H1 (cell line): ENCODE results near the gene OLFML2A. TPM values are rescaled to one million over a fixed set of nuclear protein-coding genes. Genes with fewer than 3 reads are reported as not detected.

Experiments
- CTCF ChIA-PET: fragments of 300-600 bp; sonication (Branson Sonifier 250); formaldehyde crosslinking; loops from one replicate; lab custom pipeline; 2021; ENCODE audit not compliant: partially characterized antibody; lab: Charles Lee
- POLR2A ChIA-PET: fragments of 300-600 bp; sonication (Branson Sonifier 250); formaldehyde crosslinking; loops from one replicate; lab custom pipeline; 2021; ENCODE audit warnings: inconsistent platforms; ENCODE audit not compliant: partially characterized antibody; lab: Charles Lee
- DNase-seq, 2 experiments: peaks; one replicate each; pipeline versions ENCODE4 v3.0.0 to v3.0.0-alpha.2; 2010 to 2022; ENCODE audit warnings: low spot score in 2 of 2, low read depth in 1 of 2, mixed read lengths in 1 of 2
- FAIRE-seq: peaks from 2 replicates; lab custom pipeline; 2011; peaks lifted over from hg19 to GRCh38; lab: Jason Lieb, UNC
- H2AFZ ChIP-seq: 2 replicates; pipeline ENCODE4 v1.8.1; 2012; ENCODE audit warnings: low read length, inconsistent platforms
- H2AK5ac ChIP-seq: 2 replicates; pipeline ENCODE4 v1.6.1; 2013; ENCODE audit warnings: low read depth, low read length
- H2BK120ac ChIP-seq: replicated peaks from 2 replicates; pipeline ENCODE3; 2013; ENCODE audit warnings: low read depth, low read length, inconsistent platforms
- H2BK12ac ChIP-seq: 2 replicates; pipeline ENCODE4 v1.6.1; 2013; ENCODE audit warnings: low read depth, low read length
- H2BK15ac ChIP-seq: 2 replicates; pipeline ENCODE4 v1.6.1; 2013; ENCODE audit warnings: low read length
- H2BK20ac ChIP-seq: 2 replicates; pipeline ENCODE4 v1.6.1; 2013; ENCODE audit warnings: low read length
- H2BK5ac ChIP-seq: 2 replicates; pipeline ENCODE4 v1.6.1; 2013; ENCODE audit warnings: low read depth, low read length
- H3K14ac ChIP-seq: 2 replicates; pipeline ENCODE4 v1.6.1; 2013; ENCODE audit warnings: inconsistent platforms; ENCODE audit not compliant: insufficient read length
- H3K18ac ChIP-seq: 2 replicates; pipeline ENCODE4 v1.6.1; 2013; ENCODE audit warnings: low read length; ENCODE audit errors: extremely low read depth
- H3K23ac ChIP-seq: 2 replicates; pipeline ENCODE4 v1.6.1; 2013; ENCODE audit warnings: inconsistent platforms; ENCODE audit not compliant: insufficient read length
- H3K23me2 ChIP-seq: 2 replicates; pipeline ENCODE4 v1.6.1; 2013; ENCODE audit warnings: low read depth, low read length
- H3K27ac ChIP-seq: 2 replicates; pipeline ENCODE4 v1.6.1; 2011; ENCODE audit warnings: low read depth, low read length, inconsistent platforms
- H3K27me3 ChIP-seq, 4 experiments: replicated peaks in 1 of 4; 1 replicate in 1 of 4; 2 replicates in 3 of 4; pipeline versions ENCODE4 v1.6.1 to v1.8.1; 2011 to 2013; ENCODE audit warnings: low read length in 3 of 4, mild to moderate bottlenecking in 3 of 4, inconsistent platforms in 2 of 4, mixed read lengths in 2 of 4, moderate library complexity in 1 of 4; ENCODE audit not compliant: control insufficient read depth in 3 of 4, insufficient read depth in 3 of 4; ENCODE audit errors: extremely low read depth in 1 of 4
- H3K36me3 ChIP-seq, 4 experiments: 2 replicates each; pipeline versions ENCODE4 v1.6.1 to v1.8.1; 2011 to 2013; ENCODE audit warnings: mild to moderate bottlenecking in 4 of 4, low read length in 3 of 4, moderate library complexity in 2 of 4, control low read depth in 1 of 4, inconsistent platforms in 1 of 4; ENCODE audit not compliant: insufficient read depth in 4 of 4, control insufficient read depth in 2 of 4
- H3K4ac ChIP-seq: replicated peaks from 2 replicates; pipeline ENCODE3; 2013; ENCODE audit warnings: low read length, low read depth, mixed read lengths, inconsistent platforms; ENCODE audit not compliant: insufficient read length
- H3K4me1 ChIP-seq, 4 experiments: replicated peaks in 1 of 4; 1 replicate in 1 of 4; 2 replicates in 3 of 4; pipeline versions ENCODE4 v1.6.1 to v1.8.1; 2011 to 2013; ENCODE audit warnings: low read length in 3 of 4, inconsistent platforms in 2 of 4, mixed read lengths in 1 of 4; ENCODE audit not compliant: insufficient read depth in 4 of 4, control insufficient read depth in 3 of 4
- H3K4me2 ChIP-seq, 2 experiments: 2 replicates each; pipeline versions ENCODE4 v1.6.1 to v1.8.1; 2011 to 2013; ENCODE audit warnings: low read depth in 2 of 2, low read length in 2 of 2, control low read depth in 1 of 2, inconsistent platforms in 1 of 2, mild to moderate bottlenecking in 1 of 2; ENCODE audit not compliant: insufficient read depth in 1 of 2
- H3K4me3 ChIP-seq, 4 experiments: fragments of 200-600, 300-600 bp in 1 of 4; sonication (generic), shearing (Covaris generic), sonication (Bioruptor Twin) in 1 of 4; 2 replicates each; pipeline versions ENCODE4 v1.5.1 to v1.8.1; 2011 to 2016; ENCODE audit warnings: low read length in 4 of 4, low read depth in 3 of 4, control low read depth in 2 of 4, inconsistent platforms in 2 of 4, mild to moderate bottlenecking in 2 of 4, mixed read lengths in 1 of 4, moderate library complexity in 1 of 4; ENCODE audit not compliant: insufficient read depth in 2 of 4; ENCODE audit errors: extremely low read depth in 1 of 4
- H3K56ac ChIP-seq: replicated peaks from 2 replicates; pipeline ENCODE3; 2013; ENCODE audit warnings: low read depth, mild to moderate bottlenecking, mixed read lengths, low read length, inconsistent platforms; ENCODE audit not compliant: insufficient read length
- H3K79me1 ChIP-seq: 2 replicates; pipeline ENCODE4 v1.6.1; 2013; ENCODE audit warnings: low read depth, low read length, control low read depth
- H3K79me2 ChIP-seq, 2 experiments: 2 replicates each; pipeline versions ENCODE4 v1.6.1 to v1.8.1; 2012 to 2013; ENCODE audit warnings: low read length in 2 of 2, mild to moderate bottlenecking in 2 of 2, inconsistent platforms in 1 of 2; ENCODE audit not compliant: insufficient read depth in 2 of 2, control insufficient read depth in 1 of 2
- H3K9ac ChIP-seq, 4 experiments: replicated peaks in 1 of 4; 1 replicate in 1 of 4; 2 replicates in 3 of 4; pipeline versions ENCODE4 v1.6.1 to v1.8.1; 2011 to 2013; ENCODE audit warnings: low read depth in 3 of 4, low read length in 3 of 4, control low read depth in 2 of 4, mild to moderate bottlenecking in 2 of 4, moderate library complexity in 2 of 4, inconsistent platforms in 1 of 4; ENCODE audit errors: extremely low read depth in 1 of 4
- H3K9me3 ChIP-seq, 2 experiments: 2 replicates each; pipeline versions ENCODE4 v1.6.1 to v1.8.1; 2012 to 2013; ENCODE audit warnings: mild to moderate bottlenecking in 2 of 2, moderate library complexity in 2 of 2, control low read depth in 1 of 2, inconsistent platforms in 1 of 2, low read depth in 1 of 2, low read length in 1 of 2, mixed read lengths in 1 of 2; ENCODE audit not compliant: insufficient read depth in 2 of 2
- H4K20me1 ChIP-seq, 2 experiments: replicated peaks in 1 of 2; 2 replicates each; pipeline versions ENCODE3 to v1.8.1; 2011 to 2013; ENCODE audit warnings: inconsistent platforms in 2 of 2, low read length in 2 of 2, mild to moderate bottlenecking in 1 of 2; ENCODE audit not compliant: insufficient read depth in 2 of 2, control insufficient read depth in 1 of 2
- H4K5ac ChIP-seq: 2 replicates; pipeline ENCODE4 v1.6.1; 2013; ENCODE audit warnings: low read length, low read depth, mixed read lengths, inconsistent platforms; ENCODE audit not compliant: insufficient read length
- H4K8ac ChIP-seq: 2 replicates; pipeline ENCODE4 v1.8.0; 2013; ENCODE audit warnings: mild to moderate bottlenecking, moderate library complexity, low read length, inconsistent platforms; ENCODE audit not compliant: insufficient read depth; ENCODE audit errors: extremely low read depth
- H4K91ac ChIP-seq: replicated peaks from 2 replicates; pipeline ENCODE3; 2013; ENCODE audit warnings: low read length, mixed read lengths, inconsistent platforms; ENCODE audit not compliant: insufficient read length
- CBX5 ChIP-seq: fragments of 300-800, 300-1000 bp; sonication (generic); IDR thresholded peaks from 2 replicates; pipeline ENCODE4 v1.7.1; 2016; ENCODE audit warnings: antibody characterized with exemption, low read length, low read depth
- CHD2 ChIP-seq: IDR thresholded peaks from 2 replicates; pipeline ENCODE4 v1.6.1; 2012; ENCODE audit warnings: low read length, improper control_type of control experiment
- EGR1 ChIP-seq: IDR thresholded peaks from 2 replicates; pipeline ENCODE4 v1.6.1; 2011; ENCODE audit warnings: low read depth, low read length, borderline replicate concordance
- EP300 ChIP-seq, 2 experiments: IDR thresholded peaks; 1 replicate in 1 of 2; 2 replicates in 1 of 2; pipeline ENCODE4 v1.6.1; 2011 to 2012; ENCODE audit warnings: low read depth in 2 of 2, low read length in 2 of 2, mild to moderate bottlenecking in 2 of 2, borderline replicate concordance in 1 of 2, inconsistent platforms in 1 of 2, moderate library complexity in 1 of 2
- EZH2 ChIP-seq: fragments of 200-600 bp; sonication (generic); IDR thresholded peaks from 2 replicates; pipeline ENCODE4 v1.7.1; 2012; ENCODE audit warnings: low read depth, mild to moderate bottlenecking, moderate library complexity, low read length, inconsistent platforms; ENCODE audit not compliant: severe bottlenecking
- HDAC2 ChIP-seq, 2 experiments: fragments of 300-600 bp in 1 of 2; sonication (generic) in 1 of 2; IDR thresholded peaks; 2 replicates each; pipeline ENCODE4 v1.6.1; 2011 to 2012; ENCODE audit warnings: low read depth in 2 of 2, low read length in 2 of 2, mild to moderate bottlenecking in 2 of 2, moderate library complexity in 2 of 2, borderline replicate concordance in 1 of 2, inconsistent platforms in 1 of 2
- JUND ChIP-seq: IDR thresholded peaks from 2 replicates; pipeline ENCODE4 v1.6.1; 2011; ENCODE audit warnings: mild to moderate bottlenecking, improper control_type of control experiment, low read length
- MAFK ChIP-seq: IDR thresholded peaks from 2 replicates; pipeline ENCODE4 v1.6.1; 2012; ENCODE audit warnings: low read depth, mild to moderate bottlenecking, improper control_type of control experiment, low read length
- NRF1 ChIP-seq: IDR thresholded peaks from 2 replicates; pipeline ENCODE4 v1.6.1; 2011; ENCODE audit warnings: mild to moderate bottlenecking, low read depth, low read length, improper control_type of control experiment
- POLR2A ChIP-seq, 2 experiments: IDR thresholded peaks; 1 replicate in 1 of 2; 2 replicates in 1 of 2; pipeline ENCODE4 v1.6.1; 2011; ENCODE audit warnings: low read depth in 2 of 2, low read length in 2 of 2, mild to moderate bottlenecking in 2 of 2; ENCODE audit errors: control extremely low read depth in 1 of 2
- POLR2AphosphoS5 ChIP-seq: IDR thresholded peaks from 2 replicates; pipeline ENCODE4 v1.6.1; 2011; ENCODE audit warnings: low read depth, low read length
- RAD21 ChIP-seq, 2 experiments: IDR thresholded peaks in 1 of 2; conservative IDR thresholded peaks in 1 of 2; 2 replicates each; pipeline ENCODE4 v1.6.1; 2011; ENCODE audit warnings: low read depth in 2 of 2, low read length in 2 of 2, improper control_type of control experiment in 1 of 2, inconsistent platforms in 1 of 2, mild to moderate bottlenecking in 1 of 2, moderate library complexity in 1 of 2
- SP4 ChIP-seq: IDR thresholded peaks from 2 replicates; pipeline ENCODE4 v1.6.1; 2012; ENCODE audit warnings: low read length, inconsistent platforms
- YY1 ChIP-seq: IDR thresholded peaks from 2 replicates; pipeline ENCODE4 v1.6.1; 2011; ENCODE audit warnings: low read depth, mild to moderate bottlenecking, low read length
- WGBS, 2 experiments: shearing (Covaris generic) in 1 of 2; methylation state at CpG; one replicate each; pipeline versions ENCODE4 v1.1.6 to v1.1.7; 2013 to 2015; ENCODE audit warnings: low lambda C conversion rate in 2 of 2, mixed read lengths in 2 of 2, inconsistent platforms in 1 of 2, low coverage in 1 of 2, missing lambda C conversion rate in 1 of 2; ENCODE audit not compliant: insufficient replicate concordance in 2 of 2, insufficient coverage in 1 of 2, insufficient read length in 1 of 2; ENCODE audit errors: extremely low coverage in 1 of 2, missing lambda C conversion rate in 1 of 2; 5-methylcytosine and 5-hydroxymethylcytosine counted together
- polyA plus RNA-seq, 7 experiments: library from polyadenylated mRNA; depleted of rRNA in 3 of 7; stranded (reverse) in 5 of 7; unstranded in 2 of 7; fragments of >200 nt in 5 of 7; fragments of 200-250 nt in 2 of 7; gene quantifications; 1 replicate in 5 of 7; 2 replicates in 1 of 7; 4 replicates in 1 of 7; pipeline versions ENCODE4 v1.2.1 to v1.2.3, GENCODE V29; 2011 to 2013; ENCODE audit warnings: missing spikeins in 2 of 7, mixed read lengths in 2 of 7
- total RNA-seq: library from RNA; stranded (reverse); fragmentation: NEBNext Ultra II Directional; extraction: Animal tissue kit (Norgen Biotek cat#: 25700); gene quantifications from 2 replicates; pipeline ENCODE4 v1.2.1, GENCODE V29; 2021

Gene OLFML2A
- total and polyA plus RNA-seq, 2 of the 8 experiments (the other 6 are each of a cell fraction or from before 2014, with no cell fraction given), result 7.8 to 11.5 TPM

DNA sequence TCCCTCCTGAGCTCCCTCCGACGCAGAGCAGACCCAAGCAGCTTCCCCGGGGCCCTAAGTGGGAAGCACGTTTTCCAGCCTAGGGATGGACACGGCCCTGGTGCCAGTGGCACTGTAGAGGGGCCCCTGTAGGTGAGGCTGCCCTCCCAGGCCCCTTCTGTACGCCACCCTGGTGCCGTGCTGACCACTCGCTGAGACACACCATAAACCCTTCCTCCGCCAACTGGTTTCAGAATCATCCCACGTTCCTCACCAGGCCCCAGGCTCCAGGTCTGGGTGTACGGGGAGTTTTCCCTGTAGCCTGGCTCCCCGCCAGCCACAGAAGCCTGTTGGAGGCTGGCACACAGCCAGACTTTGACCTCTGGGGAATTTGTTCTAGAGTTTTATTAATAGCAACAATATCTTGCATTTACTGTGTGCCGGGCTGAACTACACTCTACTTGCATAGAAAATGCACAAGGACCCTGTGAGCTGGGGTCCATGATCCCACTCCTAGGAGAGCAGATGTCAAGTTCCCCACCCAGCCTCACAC, 58.2 kb downstream of the OLFML2A start:
- H2BK120ac ChIP-seq, result no peak overlapping the region
- no peak overlapping the region for H2BK15ac ChIP-seq
- no peak overlapping the region for H2BK20ac ChIP-seq
- no peak overlapping the region for H3K23ac ChIP-seq
- H3K4me1 ChIP-seq, result peaks cover 0 to 5% (median 3%) of the 10 kb centered on the region in 4 experiments; a peak in 4 of 7 replicates
- H2BK5ac ChIP-seq, result no peak overlapping the region
- 85% methylated on average over 13 of the region's 13 CpGs; no CpG with 5 or more reads in 1 of the 2 experiments for whole genome bisulfite sequencing, 2 experiments
- H3K56ac ChIP-seq, result no peak overlapping the region
- no peak overlapping the region for H4K8ac ChIP-seq
- ChIA-PET POLR2A (interaction anchor here (1.0 to 2.5 kb wide), 2 partner anchors 18 to 26 kb away, joined by 4 to 8 read pairs; partner anchors contain the start of genes ARPC5L and RPL35), CTCF (interaction anchor here (0.7 to 65.2 kb wide), 7 partner anchors 13 to 58 kb away, joined by 3 to 1529 read pairs (median 5); partner anchors contain the start of genes ARPC5L, NR6A1, OLFML2A and RPL35)
- no peak overlapping the region for H2AFZ ChIP-seq
- H2BK12ac ChIP-seq, result no peak overlapping the region
- no peaks in the 10 kb centered on the region for H3K27me3 ChIP-seq
- H3K18ac ChIP-seq, result no peak overlapping the region
- no peak overlapping the region for H4K5ac ChIP-seq
- no peak overlapping the region for H3K14ac ChIP-seq
- H3K36me3 ChIP-seq, result no peaks in the 10 kb centered on the region
- H3K79me1 ChIP-seq, result no peaks in the 10 kb centered on the region
- FAIRE-seq, result no peak
- H3K9ac ChIP-seq, result no peak overlapping the region
- H3K4me3 ChIP-seq, result no peak overlapping the region
- H3K79me2 ChIP-seq, result no peaks in the 10 kb centered on the region
- H3K27ac ChIP-seq, result no peak overlapping the region
- no peak overlapping the region for H4K91ac ChIP-seq
- DNase-seq, result no peak
- no peak overlapping the region for H3K4ac ChIP-seq
- no peaks in the 10 kb centered on the region for H3K9me3 ChIP-seq
- H3K4me2 ChIP-seq, result no peak overlapping the region
- H2AK5ac ChIP-seq, result no peak overlapping the region
- no peaks in the 10 kb centered on the region for H4K20me1 ChIP-seq
- H3K23me2 ChIP-seq, result no peaks in the 10 kb centered on the region
- TF ChIP-seq MAFK, result no peak
- TF ChIP-seq HDAC2 (IDR thresholded peaks at IDR 0.05; ENCODE audit: borderline replicate concordance in 1 of 2, low read depth in 2 of 2, low read length in 2 of 2), result no peak
- TF ChIP-seq NRF1, result no peak
- no peak for TF ChIP-seq RAD21 (IDR thresholded peaks at IDR 0.05 in 1 of 2, conservative IDR thresholded peaks at IDR 0.05 in 1 of 2; ENCODE audit: low read depth in 2 of 2, low read length in 2 of 2)
- TF ChIP-seq CBX5, result no peak
- no peak for TF ChIP-seq EGR1
- TF ChIP-seq EZH2, result no peak
- no peak for TF ChIP-seq CHD2
- no peak for TF ChIP-seq JUND
- no peak for TF ChIP-seq YY1
- TF ChIP-seq POLR2A (IDR thresholded peaks at IDR 0.05; ENCODE audit: control extremely low read depth in 1 of 2, low read depth in 2 of 2, low read length in 2 of 2), result no peak
- TF ChIP-seq POLR2AphosphoS5, result no peak
- TF ChIP-seq EP300 (IDR thresholded peaks at IDR 0.05; ENCODE audit: borderline replicate concordance in 1 of 2, low read depth in 2 of 2, low read length in 2 of 2), result no peak
- TF ChIP-seq SP4, result no peak
